HepG2 (cell line): ENCODE results near the gene ALDH3A1. TPM values are rescaled to one million over a fixed set of nuclear protein-coding genes. Genes with fewer than 3 reads are reported as not detected.

Experiments
- GFI1 ChIP-seq: sonication (generic); formaldehyde crosslinking; IDR thresholded peaks from 2 replicates; pipeline ENCODE4 v1.5.0; 2020; ENCODE audit warnings: missing genetic modification reagents, mild to moderate bottlenecking, borderline replicate concordance
- KLF16 ChIP-seq, 2 experiments: sonication (generic) in 1 of 2; formaldehyde crosslinking in 1 of 2; IDR thresholded peaks; 2 replicates each; pipeline versions ENCODE4 v1.6.1 to v1.8.0; 2016 to 2023; ENCODE audit warnings: missing genetic modification reagents in 2 of 2, missing compliant biosample characterization in 1 of 2
- PPARG ChIP-seq: conservative IDR thresholded peaks from 2 replicates; pipeline ENCODE4 v1.6.1; 2016; ENCODE audit warnings: missing biosample characterization, missing genetic modification reagents
- SAFB2 ChIP-seq: sonication (generic); formaldehyde crosslinking; IDR thresholded peaks from 2 replicates; pipeline ENCODE4 v1.5.1; 2020; ENCODE audit warnings: missing genetic modification reagents, low read depth, mild to moderate bottlenecking, borderline replicate concordance
- TFE3 ChIP-seq: IDR thresholded peaks from 2 replicates; pipeline ENCODE4 v1.6.1; 2016
- TP53 ChIP-seq: sonication (generic); formaldehyde crosslinking; conservative IDR thresholded peaks from 2 replicates; pipeline ENCODE4 v1.4.0; 2020; ENCODE audit warnings: missing genetic modification reagents
- ZBTB40 ChIP-seq, 2 experiments: fragments of 450-650 bp in 1 of 2; sonication (generic) in 1 of 2; formaldehyde crosslinking in 1 of 2; IDR thresholded peaks; 2 replicates each; pipeline versions ENCODE4 v1.6.1 to v1.8.0; 2016 to 2022; ENCODE audit warnings: antibody characterized with exemption in 1 of 2, mild to moderate bottlenecking in 1 of 2, missing genetic modification reagents in 1 of 2
- ZNF33B ChIP-seq: sonication (generic); formaldehyde crosslinking; IDR thresholded peaks from 2 replicates; pipeline ENCODE4 v1.5.1; 2020; ENCODE audit warnings: mild to moderate bottlenecking, missing genetic modification reagents
- polyA plus RNA-seq, 8 experiments: library from polyadenylated mRNA; depleted of rRNA in 3 of 8; stranded (reverse) in 7 of 8; unstranded in 1 of 8; fragments of >200 nt; fragmentation: Illumina TruSeq in 4 of 8; extraction: Trizol in 4 of 8; gene quantifications; 2 replicates each; pipeline versions ENCODE4 v1.2.1 to v1.2.3, GENCODE V29; 2011 to 2016; ENCODE audit warnings: low read depth in 4 of 8, missing spikeins in 1 of 8, mixed read lengths in 1 of 8; ENCODE audit not compliant: insufficient read depth in 1 of 8
- total RNA-seq, 5 experiments: library from RNA; depleted of rRNA; stranded (reverse); fragments of >200 nt; fragmentation: Illumina TruSeq; extraction: Trizol; gene quantifications; 2 replicates each; pipeline ENCODE4 v1.2.3, GENCODE V29; 2016; ENCODE audit warnings: low read depth in 1 of 5
- TF ChIP-seq, protein P1 (sequence below): sonication (generic); formaldehyde crosslinking; IDR thresholded peaks from 2 replicates; pipeline ENCODE4 v1.4.0; 2020; ENCODE audit warnings: missing genetic modification reagents
- TF ChIP-seq, protein P2 (sequence below): sonication (generic); formaldehyde crosslinking; IDR thresholded peaks from 2 replicates; pipeline ENCODE4 v1.5.0; 2020; ENCODE audit warnings: mild to moderate bottlenecking, missing genetic modification reagents, borderline replicate concordance
- TF ChIP-seq, protein P3 (sequence below): sonication (generic); formaldehyde crosslinking; IDR thresholded peaks from 2 replicates; pipeline ENCODE4 v1.8.0; 2022; ENCODE audit warnings: mild to moderate bottlenecking, missing genetic modification reagents, borderline replicate concordance

ALDH3A1 gene
- total and polyA plus RNA-seq, 2 of the 13 experiments (the other 11 are each of a cell fraction or from before 2014, with no cell fraction given) = 0.07 to 0.62 TPM

- TF ChIP-seq ZBTB40 (IDR thresholded peaks at IDR 0.05) (no peak), ZBTB40 (CRISPR knock-in tag; IDR thresholded peaks at IDR 0.05) (no peak), ZNF33B (CRISPR knock-in tag) (no peak), GFI1 (CRISPR knock-in tag) (peak; percentile 90; the same call in 1 of the 2 replicates), TP53 (no peak), KLF16 (CRISPR knock-in tag; IDR thresholded peaks at IDR 0.05) (peak in 1 of 2 experiments; percentile 84; a peak in 2 of 4 replicates), PPARG (CRISPR knock-in tag) (peak; percentile 87), SAFB2 (0 out of 2 replicates have a peak, but pooled peaks have one; percentile 43), TFE3 (CRISPR knock-in tag) (peak; percentile 26; the same call in 1 of the 2 replicates)
- TF ChIP-seq, protein P1, sequence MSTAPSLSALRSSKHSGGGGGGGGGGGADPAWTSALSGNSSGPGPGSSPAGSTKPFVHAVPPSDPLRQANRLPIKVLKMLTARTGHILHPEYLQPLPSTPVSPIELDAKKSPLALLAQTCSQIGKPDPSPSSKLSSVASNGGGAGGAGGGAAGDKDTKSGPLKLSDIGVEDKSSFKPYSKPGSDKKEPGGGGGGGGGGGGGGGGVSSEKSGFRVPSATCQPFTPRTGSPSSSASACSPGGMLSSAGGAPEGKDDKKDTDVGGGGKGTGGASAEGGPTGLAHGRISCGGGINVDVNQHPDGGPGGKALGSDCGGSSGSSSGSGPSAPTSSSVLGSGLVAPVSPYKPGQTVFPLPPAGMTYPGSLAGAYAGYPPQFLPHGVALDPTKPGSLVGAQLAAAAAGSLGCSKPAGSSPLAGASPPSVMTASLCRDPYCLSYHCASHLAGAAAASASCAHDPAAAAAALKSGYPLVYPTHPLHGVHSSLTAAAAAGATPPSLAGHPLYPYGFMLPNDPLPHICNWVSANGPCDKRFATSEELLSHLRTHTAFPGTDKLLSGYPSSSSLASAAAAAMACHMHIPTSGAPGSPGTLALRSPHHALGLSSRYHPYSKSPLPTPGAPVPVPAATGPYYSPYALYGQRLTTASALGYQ (CRISPR knock-in tag) = peak; percentile 91
- TF ChIP-seq, protein P2, sequence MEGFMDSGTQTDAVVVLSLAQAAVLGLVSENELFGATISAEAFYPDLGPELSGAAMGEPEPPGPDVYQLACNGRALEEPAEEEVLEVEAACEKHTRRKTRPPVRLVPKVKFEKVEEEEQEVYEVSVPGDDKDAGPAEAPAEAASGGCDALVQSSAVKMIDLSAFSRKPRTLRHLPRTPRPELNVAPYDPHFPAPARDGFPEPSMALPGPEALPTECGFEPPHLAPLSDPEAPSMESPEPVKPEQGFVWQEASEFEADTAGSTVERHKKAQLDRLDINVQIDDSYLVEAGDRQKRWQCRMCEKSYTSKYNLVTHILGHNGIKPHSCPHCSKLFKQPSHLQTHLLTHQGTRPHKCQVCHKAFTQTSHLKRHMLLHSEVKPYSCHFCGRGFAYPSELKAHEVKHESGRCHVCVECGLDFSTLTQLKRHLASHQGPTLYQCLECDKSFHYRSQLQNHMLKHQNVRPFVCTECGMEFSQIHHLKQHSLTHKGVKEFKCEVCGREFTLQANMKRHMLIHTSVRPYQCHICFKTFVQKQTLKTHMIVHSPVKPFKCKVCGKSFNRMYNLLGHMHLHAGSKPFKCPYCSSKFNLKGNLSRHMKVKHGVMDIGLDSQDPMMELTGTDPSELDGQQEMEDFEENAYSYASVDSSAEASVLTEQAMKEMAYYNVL (CRISPR knock-in tag) = peak; percentile 92
- TF ChIP-seq, protein P3, sequence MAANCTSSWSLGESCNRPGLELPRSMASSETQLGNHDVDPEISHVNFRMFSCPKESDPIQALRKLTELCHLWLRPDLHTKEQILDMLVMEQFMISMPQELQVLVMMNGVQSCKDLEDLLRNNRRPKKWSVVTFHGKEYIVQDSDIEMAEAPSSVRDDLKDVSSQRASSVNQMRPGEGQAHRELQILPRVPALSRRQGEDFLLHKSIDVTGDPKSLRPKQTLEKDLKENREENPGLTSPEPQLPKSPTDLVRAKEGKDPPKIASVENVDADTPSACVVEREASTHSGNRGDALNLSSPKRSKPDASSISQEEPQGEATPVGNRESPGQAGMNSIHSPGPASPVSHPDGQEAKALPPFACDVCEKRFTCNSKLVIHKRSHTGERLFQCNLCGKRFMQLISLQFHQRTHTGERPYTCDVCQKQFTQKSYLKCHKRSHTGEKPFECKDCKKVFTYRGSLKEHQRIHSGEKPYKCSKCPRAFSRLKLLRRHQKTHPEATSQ (CRISPR knock-in tag) = peak; percentile 94; the same call in 1 of the 2 replicates
Measured at GRCh38 chr17:19733953-19734526, 14.1 kb downstream of the ALDH3A1 start (continued).
